Kidney (tissue), 14 donors: Measurements from ENCODE around the gene CCND1. TPM values are rescaled to one million over a fixed set of nuclear protein-coding genes. Genes with fewer than 3 reads are reported as not detected.
A peak's percentile ranks its signal among the peaks of the same experiment; 100 is the strongest.

Source experiments
- DNase-seq, 5 donors: peaks; one replicate each; pipeline ENCODE4 v3.0.0-alpha.2; 2013 to 2020
- FAIRE-seq: peaks from 2 replicates; lab custom pipeline; 2012; peaks lifted over from hg19 to GRCh38; lab: Jason Lieb, UNC
- H3K27ac ChIP-seq, 2 donors: one replicate each; pipeline ENCODE4 v1.7.0; 2013; ENCODE audit warnings: low read depth in 2 of 2, low read length in 2 of 2, inconsistent platforms in 1 of 2
- H3K27me3 ChIP-seq: one replicate; pipeline ENCODE4 v1.7.1; 2013; ENCODE audit warnings: low read length, inconsistent platforms; ENCODE audit not compliant: control insufficient read depth, insufficient read depth
- H3K36me3 ChIP-seq, 3 donors: one replicate each; pipeline versions ENCODE4 v1.7.0 to v1.7.1; 2013; ENCODE audit warnings: low read length in 3 of 3, control low read depth in 1 of 3, inconsistent platforms in 1 of 3; ENCODE audit not compliant: insufficient read depth in 3 of 3, control insufficient read depth in 2 of 3
- H3K4me1 ChIP-seq, 3 donors: one replicate each; pipeline versions ENCODE4 v1.7.0 to v1.7.1; 2013; ENCODE audit warnings: low read length in 3 of 3, inconsistent platforms in 1 of 3, low read depth in 1 of 3; ENCODE audit not compliant: control insufficient read depth in 2 of 3, insufficient read depth in 2 of 3
- H3K4me3 ChIP-seq, 3 donors: one replicate each; pipeline versions ENCODE4 v1.7.0 to v1.8.1; 2013; ENCODE audit warnings: low read length in 3 of 3, control low read depth in 1 of 3, inconsistent platforms in 1 of 3
- H3K9ac ChIP-seq, 3 donors: one replicate each; pipeline versions ENCODE4 v1.7.0 to v1.7.1; 2013; ENCODE audit warnings: low read length in 3 of 3, control low read depth in 1 of 3, inconsistent platforms in 1 of 3
- H3K9me3 ChIP-seq, 3 donors: one replicate each; pipeline versions ENCODE4 v1.7.0 to v1.7.1; 2013; ENCODE audit warnings: low read length in 3 of 3, control low read depth in 1 of 3, inconsistent platforms in 1 of 3; ENCODE audit not compliant: control insufficient read depth in 2 of 3, insufficient read depth in 1 of 3
- CTCF ChIP-seq: IDR thresholded peaks from 3 replicates; pipeline ENCODE4 v1.5.1; 2012; ENCODE audit warnings: mild to moderate bottlenecking, moderate library complexity, borderline replicate concordance; ENCODE audit not compliant: insufficient read depth; ENCODE audit errors: extremely low read depth
- intact Hi-C: fragments of 100-400 bp; cut with DNase I; formaldehyde crosslinking; loops from one replicate; pipeline ENCODE4 v1.11.1; 2022
- polyA plus RNA-seq: library from polyadenylated mRNA; stranded (reverse); fragments of 350-450 nt; fragmentation: Illumina TruSeq; extraction: RNeasy Lipid Tissue Mini Kit (QIAGEN cat#74804); gene quantifications from one replicate; pipeline ENCODE4 v1.2.3, GENCODE V29; 2014; ENCODE audit warnings: low read depth, low replicate concordance; ENCODE audit not compliant: insufficient read depth
- total RNA-seq: library from RNA; stranded (reverse); fragmentation: NEBNext Ultra II Directional; extraction: Animal tissue kit (Norgen Biotek cat#: 25700); gene quantifications from one replicate; pipeline ENCODE4 v1.2.1, GENCODE V29; 2021
- donor health status: control.
- donor health status: control.
- donor health status: control.
- donor health status: control.
- donor health status: control.
- donor health status: DM: yes; HTN: yes; CAD: no.
- donor health status: Normal renal cell carcinoma (clear cell type).

The CCND1 gene
- total and polyA plus RNA-seq, 2 donors from 2014 or later = 37.6 to 142 TPM

GRCh38 chr11:69647390-69647748, 6.4 kb downstream of the CCND1 start:
- Histone ChIP-seq H3K9ac (no peak overlapping the region), H3K4me1 (peaks cover 0 to 12% (median 6%) of the 10 kb centered on the region in 3 donors), H3K27ac (no peak overlapping the region), H3K27me3 (no peaks in the 10 kb centered on the region), H3K36me3 (peaks cover 0 to 50% (median 12%) of the 10 kb centered on the region in 3 donors), H3K9me3 (no peaks in the 10 kb centered on the region), H3K4me3 (no peak overlapping the region)
- intact Hi-C loops = loop anchor here (5.0 kb wide), 1 partner anchor 545 kb away; no protein-coding TSS in a partner anchor
- FAIRE-seq (no peak), DNase-seq (peak in 2 of 5 donors; percentile 43)
- no peak for TF ChIP-seq CTCF

DNA sequence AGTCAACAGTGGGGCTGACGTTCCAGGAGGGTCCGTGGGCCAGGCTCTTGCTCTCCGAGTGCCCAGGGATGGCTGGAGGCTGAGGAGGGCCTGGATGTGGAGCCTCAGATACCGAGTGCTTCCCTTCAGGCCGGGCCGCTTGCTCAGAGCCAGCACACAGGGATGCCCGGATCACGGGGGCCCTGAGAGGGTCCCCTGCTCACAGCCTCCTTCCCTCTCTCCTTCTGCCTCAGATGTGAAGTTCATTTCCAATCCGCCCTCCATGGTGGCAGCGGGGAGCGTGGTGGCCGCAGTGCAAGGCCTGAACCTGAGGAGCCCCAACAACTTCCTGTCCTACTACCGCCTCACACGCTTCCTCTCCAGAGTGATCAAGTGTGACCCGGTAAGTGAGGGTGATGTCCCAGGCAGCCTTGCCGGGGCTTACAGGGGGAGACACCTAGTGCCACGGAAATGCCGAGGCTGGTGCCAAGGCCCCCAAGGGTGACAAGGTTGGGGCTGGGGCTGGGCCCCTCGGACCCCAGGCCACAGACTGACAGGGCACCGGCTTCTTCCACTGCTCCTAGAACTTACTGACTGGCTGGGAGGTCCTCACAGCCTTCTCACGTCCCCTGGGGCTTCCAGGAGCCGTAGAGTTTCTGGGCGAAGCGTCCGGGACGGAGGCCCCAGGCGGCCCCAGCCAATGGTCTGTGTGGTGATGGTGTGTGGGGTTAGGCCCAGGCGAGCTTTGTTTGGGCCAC, 7.0 kb downstream of the CCND1 start:
- no peaks in the 10 kb centered on the region for H3K27me3 ChIP-seq
- no peak overlapping the region for H3K27ac ChIP-seq
- DNase-seq = peak in 2 of 5 donors; percentile 39 to 56
- no peak for FAIRE-seq
- TF ChIP-seq CTCF = no peak
- no peak overlapping the region for H3K9ac ChIP-seq
- intact Hi-C loops = loop anchor here (5.0 kb wide), 1 partner anchor 546 kb away; no protein-coding TSS in a partner anchor
- H3K4me3 ChIP-seq = no peak overlapping the region
- H3K36me3 ChIP-seq = peaks cover 0 to 50% (median 12%) of the 10 kb centered on the region in 3 donors
- no peaks in the 10 kb centered on the region for H3K9me3 ChIP-seq
- peaks cover 0 to 12% (median 6%) of the 10 kb centered on the region in 3 donors for H3K4me1 ChIP-seq

DNA sequence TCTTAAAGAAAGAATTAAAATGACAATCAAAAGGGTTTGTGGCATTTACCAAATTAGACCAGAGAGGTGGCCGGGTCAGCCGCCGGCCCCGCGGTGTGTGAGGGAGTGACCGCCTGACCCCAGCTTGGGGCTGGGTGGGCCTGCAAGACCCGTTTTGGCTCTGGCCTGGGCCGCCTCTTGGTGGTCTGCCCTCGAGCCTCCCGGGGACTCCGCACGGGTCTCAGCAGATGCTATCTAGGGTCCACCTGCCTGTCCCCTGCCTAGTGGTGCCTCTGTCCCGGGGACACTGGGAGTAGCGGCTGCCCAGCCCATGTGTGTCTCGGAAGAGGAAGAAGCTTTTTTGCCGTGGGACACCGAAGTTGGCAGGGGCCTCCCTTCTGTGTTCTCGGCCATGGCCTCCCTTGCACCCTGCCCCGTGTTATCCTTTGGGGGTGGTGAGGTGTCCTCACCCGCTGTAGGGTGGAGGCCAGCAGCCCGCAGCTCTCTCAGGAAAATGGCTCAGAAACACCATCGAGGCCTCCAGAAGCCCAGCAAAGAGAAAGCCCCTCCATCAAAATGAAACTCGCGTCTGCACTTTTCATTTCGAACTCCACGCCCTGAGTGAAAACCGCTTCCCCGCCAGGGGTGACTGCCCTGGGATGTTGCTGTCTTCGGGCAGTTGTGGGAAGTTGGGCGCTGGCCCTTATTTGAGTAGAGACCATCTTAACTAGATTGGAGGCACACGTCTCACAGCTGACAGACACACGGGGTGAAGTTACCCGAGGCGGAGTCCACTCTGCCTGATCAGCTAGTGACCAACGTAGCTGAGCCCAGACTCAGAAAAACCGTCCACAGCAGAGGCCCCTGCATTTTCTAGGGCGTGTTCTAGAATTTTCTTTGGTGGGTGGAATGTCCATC, 8.0 kb downstream of the CCND1 start:
- no peak for TF ChIP-seq CTCF
- Histone ChIP-seq H3K27me3 (no peaks in the 10 kb centered on the region), H3K36me3 (peaks cover 0 to 50% (median 12%) of the 10 kb centered on the region in 3 donors), H3K9me3 (no peaks in the 10 kb centered on the region), H3K4me1 (peaks cover 0 to 10% (median 6%) of the 10 kb centered on the region in 3 donors), H3K9ac (no peak overlapping the region), H3K27ac (no peak overlapping the region), H3K4me3 (no peak overlapping the region)
- intact Hi-C loops = loop anchor here (5.0 kb wide), 1 partner anchor 547 kb away; no protein-coding TSS in a partner anchor
- peak in 2 of 5 donors; percentile 50 to 65 for DNase-seq
- FAIRE-seq = no peak
